ENCODE results near the gene MOG.
"Not testable (repeated sequence)": the region's sequence is repeated elsewhere in the genome, so short reads cannot be mapped to it uniquely, and the experiment has no call there.

The MOG gene

DNA sequence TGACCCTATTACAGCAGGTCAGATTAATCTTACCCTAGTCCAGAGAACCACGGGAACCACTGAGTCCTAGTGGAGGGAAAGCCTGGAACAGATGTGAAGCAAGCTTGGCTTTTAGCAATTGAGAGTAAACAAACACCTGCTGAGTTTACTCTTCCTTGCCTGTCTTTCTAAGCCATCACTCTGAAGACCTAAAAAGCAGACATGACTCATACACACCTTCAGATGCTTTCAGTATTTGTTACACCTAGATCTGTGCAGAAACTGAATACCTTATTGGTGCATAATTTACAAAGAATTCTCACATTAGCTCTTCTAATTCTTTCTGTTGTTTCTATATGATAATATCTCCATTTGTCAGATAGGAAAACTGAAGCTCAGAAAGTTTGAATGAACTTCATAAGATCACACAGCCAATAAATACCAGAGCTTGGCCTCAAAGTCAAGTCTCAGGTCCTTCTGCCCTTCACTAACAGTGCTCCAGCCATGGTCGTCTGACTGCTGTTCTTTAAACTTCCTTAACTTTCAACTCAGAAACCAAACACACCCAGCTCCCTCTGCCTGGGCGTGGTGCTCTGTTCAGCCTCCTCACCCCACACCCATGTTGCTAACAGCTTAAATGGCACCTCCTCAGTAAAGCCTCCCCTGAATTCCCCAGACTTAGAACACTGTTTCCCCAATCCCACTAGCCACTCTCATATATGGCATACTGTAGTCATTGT lies 15.3 kb upstream of the MOG start:
- DNase-seq (ENCODE audit: low read depth): no peak

DNA sequence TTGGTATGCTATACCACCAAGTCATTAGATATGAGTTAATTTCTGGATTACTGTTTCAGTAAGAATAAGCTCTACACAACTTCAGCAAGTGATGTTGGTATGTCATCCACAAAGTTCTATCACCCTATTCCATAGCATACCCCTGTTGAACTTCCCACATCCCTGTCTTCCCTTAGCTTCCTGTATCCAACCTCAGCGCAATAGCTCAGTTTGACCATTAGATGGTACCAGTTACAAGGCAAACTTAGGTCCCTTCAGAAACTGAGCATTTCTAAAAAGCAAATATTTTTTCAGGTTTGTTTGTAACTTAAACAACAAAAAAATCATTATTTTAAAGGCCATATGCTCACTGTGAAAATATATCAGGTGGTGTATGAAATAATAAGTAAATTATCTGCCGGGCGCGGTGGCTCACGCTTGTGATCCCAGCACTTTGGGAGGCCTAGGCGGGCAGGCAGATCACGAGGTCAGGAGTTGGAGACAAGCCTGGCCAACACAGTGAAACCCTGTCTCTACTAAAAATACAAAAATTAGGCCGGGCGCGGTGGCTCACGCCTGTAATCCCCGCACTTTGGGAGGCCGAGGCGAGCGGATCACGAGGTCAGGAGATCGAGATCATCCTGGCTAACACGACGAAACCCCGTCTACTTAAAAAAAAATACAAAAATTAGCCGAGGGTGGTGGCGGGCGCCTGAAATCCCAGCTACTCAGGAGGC lies 8.8 kb upstream of the MOG start:
- no peak for DNase-seq (ENCODE audit: low read depth)

GRCh38 chr6:29649701-29650673 lies 6.9 kb upstream of the MOG start:
- DNase-seq (ENCODE audit: low read depth): peak; percentile 95

- DNase-seq (ENCODE audit: low read depth): no peak
Observed at GRCh38 chr6:29651413-29652197, 5.3 kb upstream of the MOG start.

DNA sequence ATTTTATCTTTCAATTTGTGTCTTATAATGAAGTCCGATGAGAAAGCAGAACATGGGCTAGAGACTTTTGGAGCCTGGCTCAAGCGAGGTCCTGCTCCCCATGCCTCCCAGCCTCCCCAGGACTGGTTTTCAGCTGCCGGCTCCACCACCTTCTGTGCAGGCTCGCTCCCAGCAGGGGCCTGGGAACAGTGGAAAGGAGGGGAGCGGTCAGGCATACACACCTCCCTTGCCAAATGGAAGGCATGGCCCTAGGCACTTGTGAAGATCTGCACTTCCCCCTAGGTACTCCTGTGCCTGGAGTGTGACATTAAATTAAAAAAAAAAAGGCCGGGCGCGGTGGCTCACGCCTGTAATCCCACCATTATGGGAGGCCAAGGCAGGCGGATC lies 4.7 kb upstream of the MOG start:
- no peak for DNase-seq (ENCODE audit: low read depth)

- DNase-seq (ENCODE audit: low read depth): peak; percentile 7
Observed at GRCh38 chr6:29653452-29654038, 3.3 kb upstream of the MOG start.

- no peak for DNase-seq (ENCODE audit: low read depth)
Observed at GRCh38 chr6:29655658-29656057, 1.2 kb upstream of the MOG start.

GRCh38 chr6:29656157-29656556 lies 735 bp upstream of the MOG start:
- no peak for DNase-seq (ENCODE audit: low read depth)

- no peak for DNase-seq (ENCODE audit: low read depth)
Observed at GRCh38 chr6:29661071-29661470, 4.2 kb downstream of the MOG start.

DNA sequence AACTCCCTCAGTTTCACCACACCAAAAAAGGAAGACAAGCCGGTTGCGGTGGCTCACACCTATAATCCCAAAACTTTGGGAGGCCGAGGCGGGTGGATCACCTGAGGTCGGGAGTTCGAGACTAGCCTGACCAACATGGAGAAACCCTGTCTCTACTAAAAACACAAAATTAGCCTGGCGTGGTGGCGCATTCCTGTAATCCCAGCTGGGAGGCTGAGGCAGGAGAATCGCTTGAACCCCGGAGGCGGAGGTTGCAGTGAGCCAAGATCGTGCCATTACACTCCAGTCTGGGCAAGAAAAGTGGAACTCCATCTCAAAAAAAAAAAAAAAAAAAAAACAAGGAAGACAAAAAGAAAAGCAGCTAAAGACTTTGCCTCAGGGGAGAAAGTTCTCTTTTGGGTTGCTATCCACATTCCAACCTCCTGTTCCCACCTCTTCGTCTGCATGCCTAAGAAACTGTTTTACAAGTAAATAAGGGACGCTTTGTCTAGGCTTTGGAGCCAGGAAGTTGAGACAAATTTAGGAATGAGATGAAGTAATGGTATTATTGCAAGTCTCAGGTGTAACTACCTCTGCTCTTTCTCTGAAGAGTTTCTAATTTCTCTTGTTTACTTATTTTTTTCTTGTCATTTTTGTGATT lies 4.7 kb downstream of the MOG start:
- DNase-seq (ENCODE audit: low read depth): not testable (repeated sequence)

DNA sequence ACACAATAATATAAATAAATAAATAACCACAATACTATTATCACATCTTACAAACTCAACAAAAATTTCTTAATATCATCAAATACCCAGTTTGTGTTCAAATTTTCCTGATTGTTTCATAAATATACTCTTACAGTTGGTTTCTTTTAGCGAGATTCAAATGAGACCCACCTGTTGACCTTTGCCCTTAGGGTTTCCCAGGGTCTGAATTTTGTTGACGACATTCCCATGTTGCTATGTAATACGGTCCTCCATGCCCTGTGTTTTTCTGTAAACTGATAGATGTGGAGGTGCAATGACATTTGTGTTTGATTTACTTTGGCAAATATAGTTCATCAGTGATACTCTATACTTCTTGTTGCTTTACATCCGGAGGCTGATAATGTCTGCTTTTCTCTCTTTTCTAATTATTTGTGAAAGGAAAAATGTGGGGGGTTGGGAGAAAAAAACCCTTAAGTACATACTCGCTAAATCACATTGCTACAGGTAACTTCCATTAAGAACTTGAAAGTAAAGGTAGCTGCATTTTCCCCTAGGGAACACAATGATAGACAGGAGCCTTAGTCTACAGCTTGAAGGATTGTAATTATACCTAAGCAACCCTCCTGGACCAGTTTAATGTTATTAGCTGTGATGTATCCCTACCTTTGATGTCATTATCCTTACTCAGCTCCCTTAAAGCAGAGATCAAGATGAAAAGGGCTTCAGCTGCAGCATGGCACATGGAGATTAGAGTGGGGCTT lies 6.6 kb downstream of the MOG start:
- DNase-seq (ENCODE audit: low read depth): no peak

- no peak for DNase-seq (ENCODE audit: low read depth)
Observed at GRCh38 chr6:29665942-29666825, 9.3 kb downstream of the MOG start.

GRCh38 chr6:29666826-29667130 lies 9.9 kb downstream of the MOG start:
- no peak for DNase-seq (ENCODE audit: low read depth)

DNA sequence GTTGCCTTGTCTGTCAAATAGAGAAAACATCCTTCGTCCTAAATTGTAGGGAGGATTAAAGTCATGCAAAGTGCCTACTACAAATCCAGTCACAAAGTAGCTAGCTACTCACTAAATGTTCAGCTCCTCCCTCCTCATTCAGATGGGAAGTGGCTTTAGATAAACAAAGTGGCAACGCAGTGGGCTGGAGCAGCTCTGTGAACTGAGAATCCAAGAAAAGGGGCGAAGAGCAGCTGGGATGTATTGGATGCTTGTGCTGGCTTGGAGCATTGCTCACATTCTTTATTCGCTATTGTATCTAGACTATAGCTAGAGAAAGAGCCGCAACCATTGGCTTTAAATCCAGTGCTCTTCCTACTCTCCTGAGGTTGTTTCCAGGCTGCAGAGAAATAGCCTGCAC lies 10.3 kb downstream of the MOG start:
- DNase-seq (ENCODE audit: low read depth): no peak

DNA sequence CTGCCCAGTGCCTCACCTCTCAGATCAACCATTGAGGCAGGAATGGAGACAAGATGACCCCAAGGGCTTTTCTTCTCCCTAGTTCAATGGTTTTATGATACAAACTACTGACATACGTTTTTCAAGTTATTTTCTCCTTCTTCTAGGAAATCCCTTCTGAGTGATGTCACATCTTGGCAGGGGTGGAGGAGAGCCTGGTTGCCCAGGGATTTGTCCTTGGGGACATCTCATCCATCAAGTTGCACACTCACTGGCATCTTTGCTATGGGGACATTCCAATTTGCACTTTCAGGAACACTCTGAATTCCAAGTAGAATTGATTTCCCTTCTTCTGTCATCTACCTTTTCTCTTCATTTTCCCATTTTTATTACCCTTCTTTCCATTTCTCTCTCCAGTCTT lies 14.1 kb downstream of the MOG start:
- no peak for DNase-seq (ENCODE audit: low read depth)

GRCh38 chr6:29672116-29672515 lies 15.2 kb downstream of the MOG start:
- not testable (repeated sequence) for DNase-seq (ENCODE audit: low read depth)

DNA sequence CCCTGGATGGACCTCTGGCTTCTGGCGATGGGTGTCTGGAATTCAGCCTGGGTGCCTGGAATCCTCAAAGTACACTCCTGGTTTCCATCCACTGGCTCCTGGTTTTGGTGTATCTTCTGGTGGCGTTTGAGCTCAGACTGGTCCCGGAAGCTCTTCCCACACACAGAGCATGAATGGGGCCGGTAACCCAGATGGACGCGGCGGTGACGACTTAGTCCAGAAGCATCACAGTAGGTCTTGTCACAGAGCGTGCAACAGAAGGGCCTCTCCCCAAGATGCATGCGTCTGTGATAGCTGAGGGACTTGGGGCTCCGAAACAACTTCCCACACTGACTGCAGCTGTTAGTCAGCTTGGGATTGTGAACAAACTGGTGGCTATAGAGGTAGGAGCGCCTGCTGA lies 16.3 kb downstream of the MOG start:
- no peak for DNase-seq (ENCODE audit: low read depth)

DNA sequence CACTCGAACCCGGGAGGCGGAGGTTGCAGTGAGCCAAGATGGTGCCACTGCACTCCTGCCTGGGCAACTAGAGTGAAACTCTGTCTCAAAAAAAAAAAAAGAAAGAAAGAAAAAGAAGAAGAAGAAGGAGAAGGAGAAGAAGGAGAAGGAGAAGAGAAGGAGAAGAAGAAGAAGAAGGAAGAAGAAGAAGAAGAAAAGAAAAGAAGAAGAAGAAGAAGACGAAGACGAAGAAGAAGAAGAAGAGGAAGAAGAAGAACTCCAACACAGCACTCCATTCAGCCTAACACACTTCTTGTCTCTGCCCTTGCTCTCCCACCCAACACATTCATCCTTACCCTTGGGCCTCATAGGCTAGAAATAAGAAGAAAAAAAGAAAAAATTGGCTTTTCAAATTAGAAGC lies 17.1 kb downstream of the MOG start:
- DNase-seq (ENCODE audit: low read depth): no peak

DNA sequence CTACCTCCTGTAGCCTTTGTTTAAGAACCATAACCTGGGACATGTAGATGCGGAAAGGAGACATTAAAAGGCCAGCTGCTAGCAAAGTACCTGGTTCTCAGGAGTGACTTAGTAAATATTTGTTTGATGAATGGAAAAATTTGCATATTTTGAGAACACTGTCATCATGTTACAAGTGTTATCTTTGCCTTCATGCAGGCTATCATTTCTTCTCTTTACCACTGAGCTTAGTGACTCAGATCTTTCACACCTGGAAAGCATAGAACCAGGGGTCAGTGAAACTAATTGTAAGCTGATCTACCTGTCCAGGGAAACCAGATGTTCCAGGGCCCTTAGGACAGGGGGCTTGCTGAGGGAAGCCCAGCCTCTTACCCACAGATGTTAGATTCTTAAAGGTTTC lies 18.7 kb downstream of the MOG start:
- DNase-seq (ENCODE audit: low read depth): no peak

Data from stimulated activated CD8-positive, alpha-beta memory T cell treated with anti-CD3 and anti-CD28 coated beads, Interleukin-4, amount 100 ng/mL, for 24 hours (primary cell).